Pons (tissue), 1 donor: Measurements from ENCODE around the gene IGSF5.
"Not testable (repeated sequence)": the region's sequence is repeated elsewhere in the genome, so short reads cannot be mapped to it uniquely, and the experiment has no call there.

Experiments used
- DNase-seq: peaks from one replicate; pipeline ENCODE4 v3.0.0-alpha.2; 2016; ENCODE audit warnings: low spot score

The IGSF5 gene

GRCh38 chr21:39744883-39745282 lies at the start of gene IGSF5:
Gene IGSF5 (plus strand): TSS chr21:39745183. CDS start chr21:39745510, 327 bp downstream.
- DNase-seq, result not testable (repeated sequence)

- no peak for DNase-seq
These were observed 48.8 kb upstream of the IGSF5 start for GRCh38 chr21:39696196-39696595.

GRCh38 chr21:39696618-39697017 lies 48.4 kb upstream of the IGSF5 start:
- DNase-seq, result peak; percentile 6

- DNase-seq, result no peak
These were observed 44.7 kb upstream of the IGSF5 start for GRCh38 chr21:39700318-39700717.

- DNase-seq, result no peak
These were observed 41.4 kb upstream of the IGSF5 start for GRCh38 chr21:39703578-39703977.

GRCh38 chr21:39705849-39706248 lies 39.1 kb upstream of the IGSF5 start:
- no peak for DNase-seq

- no peak for DNase-seq
These were observed 37.7 kb upstream of the IGSF5 start for GRCh38 chr21:39707316-39707715.

- no peak for DNase-seq
These were observed 34.1 kb upstream of the IGSF5 start for GRCh38 chr21:39710866-39711265.

GRCh38 chr21:39712273-39712672 lies 32.7 kb upstream of the IGSF5 start:
- no peak for DNase-seq

- DNase-seq, result no peak
These were observed 32.0 kb upstream of the IGSF5 start for GRCh38 chr21:39712976-39713375.

GRCh38 chr21:39713905-39714304 lies 31.1 kb upstream of the IGSF5 start:
- no peak for DNase-seq

GRCh38 chr21:39714331-39714730 lies 30.7 kb upstream of the IGSF5 start:
- peak; percentile 70 for DNase-seq

GRCh38 chr21:39715804-39716397 lies 29.1 kb upstream of the IGSF5 start:
- peak; percentile 42 for DNase-seq

- no peak for DNase-seq
These were observed 24.7 kb upstream of the IGSF5 start for GRCh38 chr21:39720126-39720778.

- no peak for DNase-seq
These were observed 23.1 kb upstream of the IGSF5 start for GRCh38 chr21:39721885-39722284.

- no peak for DNase-seq
These were observed 20.0 kb upstream of the IGSF5 start for GRCh38 chr21:39724944-39725343.

GRCh38 chr21:39726133-39726532 lies 18.9 kb upstream of the IGSF5 start:
- no peak for DNase-seq

GRCh38 chr21:39727401-39728120 lies 17.4 kb upstream of the IGSF5 start:
- DNase-seq, result no peak

GRCh38 chr21:39728341-39728740 lies 16.6 kb upstream of the IGSF5 start:
- no peak for DNase-seq

- DNase-seq, result peak; percentile 3
These were observed 14.4 kb upstream of the IGSF5 start for GRCh38 chr21:39730418-39731157.

GRCh38 chr21:39736716-39737115 lies 8.3 kb upstream of the IGSF5 start:
- DNase-seq, result no peak

GRCh38 chr21:39737376-39738000 lies 7.5 kb upstream of the IGSF5 start:
- no peak for DNase-seq
